Activated CD8-positive, alpha-beta T cell treated with anti-CD3 and anti-CD28 coated beads for 36 hours (primary cell): Measurements from ENCODE around the gene MPC1. TPM values are rescaled to one million over a fixed set of nuclear protein-coding genes. Genes with fewer than 3 reads are reported as not detected.
"Not testable (repeated sequence)": the region's sequence is repeated elsewhere in the genome, so short reads cannot be mapped to it uniquely, and the experiment has no call there.

ENCODE experiments used
- ATAC-seq: fragments of 200-7000 bp; cut with Tn5 transposase; one replicate; pipeline ENCODE4 v1.10.0; 2021; ENCODE audit warnings: mild to moderate bottlenecking, moderate library complexity
- CTCF ChIA-PET: fragments of 350-600 bp; sonication (Branson Sonifier 250); formaldehyde crosslinking; loops from one replicate; lab custom pipeline; 2021; ENCODE audit warnings: antibody characterized with exemption; lab: Charles Lee
- POLR2A ChIA-PET: fragments of 350-600 bp; sonication (Branson Sonifier 250); formaldehyde crosslinking; loops from one replicate; lab custom pipeline; 2021; ENCODE audit warnings: antibody characterized with exemption; lab: Charles Lee
- DNase-seq: peaks from one replicate; pipeline ENCODE4 v3.0.0-alpha.2; 2020
- H3K27ac Mint-ChIP-seq: one replicate; pipeline ENCODE4 v1.8.0; 2021; ENCODE audit warnings: mild to moderate bottlenecking, mixed read lengths
- H3K27me3 Mint-ChIP-seq: one replicate; pipeline ENCODE4 v1.8.0; 2021; ENCODE audit warnings: mixed read lengths
- H3K36me3 Mint-ChIP-seq: one replicate; pipeline ENCODE4 v1.8.0; 2021; ENCODE audit warnings: low read depth, mixed read lengths
- H3K4me1 Mint-ChIP-seq: one replicate; pipeline ENCODE4 v1.8.0; 2021; ENCODE audit warnings: low read depth, mixed read lengths
- H3K4me3 Mint-ChIP-seq: one replicate; pipeline ENCODE4 v1.8.0; 2021; ENCODE audit warnings: mild to moderate bottlenecking, moderate library complexity, mixed read lengths
- H3K9me3 Mint-ChIP-seq: one replicate; pipeline ENCODE4 v1.8.0; 2021; ENCODE audit warnings: mixed read lengths
- intact Hi-C: fragments of 100-400 bp; cut with micrococcal nuclease; formaldehyde crosslinking; loops from one replicate; pipeline ENCODE4 v1.10.0; 2022
- total RNA-seq, 2 experiments: library from RNA; stranded (reverse); gene quantifications; one replicate each; pipeline ENCODE4 v1.2.3, GENCODE V29; 2021
- TF ChIP-seq, protein P1 (sequence below): fragments of 200-600 bp; IDR thresholded peaks from one replicate; pipeline ENCODE4 v1.8.0; 2022; ENCODE audit warnings: antibody characterized with exemption, mild to moderate bottlenecking

Gene MPC1
- total RNA-seq, 2 experiments from 2014 or later = 17.4 to 20.3 TPM

DNA sequence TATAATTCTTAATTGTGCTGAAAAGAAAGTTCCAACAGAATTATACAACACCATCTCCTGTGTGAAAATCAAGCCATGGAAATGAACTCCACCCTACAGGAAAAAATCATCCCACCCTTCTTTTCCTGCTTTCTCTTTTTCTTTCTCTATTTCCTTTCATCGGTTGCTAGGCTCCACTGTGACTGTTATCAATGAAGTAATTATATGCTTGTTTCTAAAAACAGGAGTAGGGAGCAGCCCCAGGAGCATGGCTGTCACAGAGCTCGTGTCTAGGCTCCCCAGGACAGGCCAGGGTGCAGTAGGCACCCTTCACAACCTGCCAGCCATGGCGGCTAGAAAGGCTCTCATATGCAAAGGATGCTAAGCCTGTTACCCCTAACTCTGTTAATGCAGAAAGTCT, 13.0 kb downstream of the MPC1 start:
- H3K36me3 Mint-ChIP-seq = peaks cover 4% of the 10 kb centered on the region
- intact Hi-C loops = no loop called here
- ATAC-seq = no peak
- CTCF ChIA-PET = no interaction called here
- no peak overlapping the region for H3K4me3 Mint-ChIP-seq
- no peak for DNase-seq
- POLR2A ChIA-PET = no interaction called here
- TF ChIP-seq, protein P1, sequence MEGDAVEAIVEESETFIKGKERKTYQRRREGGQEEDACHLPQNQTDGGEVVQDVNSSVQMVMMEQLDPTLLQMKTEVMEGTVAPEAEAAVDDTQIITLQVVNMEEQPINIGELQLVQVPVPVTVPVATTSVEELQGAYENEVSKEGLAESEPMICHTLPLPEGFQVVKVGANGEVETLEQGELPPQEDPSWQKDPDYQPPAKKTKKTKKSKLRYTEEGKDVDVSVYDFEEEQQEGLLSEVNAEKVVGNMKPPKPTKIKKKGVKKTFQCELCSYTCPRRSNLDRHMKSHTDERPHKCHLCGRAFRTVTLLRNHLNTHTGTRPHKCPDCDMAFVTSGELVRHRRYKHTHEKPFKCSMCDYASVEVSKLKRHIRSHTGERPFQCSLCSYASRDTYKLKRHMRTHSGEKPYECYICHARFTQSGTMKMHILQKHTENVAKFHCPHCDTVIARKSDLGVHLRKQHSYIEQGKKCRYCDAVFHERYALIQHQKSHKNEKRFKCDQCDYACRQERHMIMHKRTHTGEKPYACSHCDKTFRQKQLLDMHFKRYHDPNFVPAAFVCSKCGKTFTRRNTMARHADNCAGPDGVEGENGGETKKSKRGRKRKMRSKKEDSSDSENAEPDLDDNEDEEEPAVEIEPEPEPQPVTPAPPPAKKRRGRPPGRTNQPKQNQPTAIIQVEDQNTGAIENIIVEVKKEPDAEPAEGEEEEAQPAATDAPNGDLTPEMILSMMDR = no peak
- H3K9me3 Mint-ChIP-seq = no peaks in the 10 kb centered on the region
- H3K27ac Mint-ChIP-seq = no peak overlapping the region
- no peaks in the 10 kb centered on the region for H3K4me1 Mint-ChIP-seq
- no peaks in the 10 kb centered on the region for H3K27me3 Mint-ChIP-seq

DNA sequence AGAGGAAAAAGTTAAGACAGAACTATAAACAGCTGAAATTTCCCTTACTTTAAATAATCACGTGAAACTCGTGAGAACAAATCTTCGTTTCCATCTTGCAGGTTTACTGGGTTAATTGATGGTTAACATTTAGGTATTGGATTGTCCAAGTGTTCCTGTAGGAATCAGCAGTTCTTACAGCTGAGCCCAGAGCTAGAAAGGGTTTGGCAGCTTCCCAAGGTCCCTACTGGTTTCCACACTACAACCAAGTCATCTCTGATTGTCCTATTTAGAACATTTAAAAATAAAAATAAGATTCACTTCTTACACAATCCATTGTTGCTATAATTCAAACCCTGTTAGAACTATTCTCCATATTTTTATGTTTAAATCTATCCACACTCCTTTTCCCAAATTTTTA, 15.8 kb downstream of the MPC1 start:
- CTCF ChIA-PET = interaction anchor here (0.8 to 1.7 kb wide), 5 partner anchors 9 to 54 kb away, joined by 3 to 10 read pairs (median 3); no protein-coding TSS in a partner anchor
- Mint-ChIP-seq H3K4me1 (no peaks in the 10 kb centered on the region), H3K27ac (no peak overlapping the region), H3K36me3 (peaks cover 6% of the 10 kb centered on the region), H3K9me3 (no peaks in the 10 kb centered on the region), H3K27me3 (no peaks in the 10 kb centered on the region), H3K4me3 (no peak overlapping the region)
- DNase-seq = no peak
- intact Hi-C loops = no loop called here
- ATAC-seq = no peak
- TF ChIP-seq, protein P1 = no peak
- POLR2A ChIA-PET = no interaction called here

DNA sequence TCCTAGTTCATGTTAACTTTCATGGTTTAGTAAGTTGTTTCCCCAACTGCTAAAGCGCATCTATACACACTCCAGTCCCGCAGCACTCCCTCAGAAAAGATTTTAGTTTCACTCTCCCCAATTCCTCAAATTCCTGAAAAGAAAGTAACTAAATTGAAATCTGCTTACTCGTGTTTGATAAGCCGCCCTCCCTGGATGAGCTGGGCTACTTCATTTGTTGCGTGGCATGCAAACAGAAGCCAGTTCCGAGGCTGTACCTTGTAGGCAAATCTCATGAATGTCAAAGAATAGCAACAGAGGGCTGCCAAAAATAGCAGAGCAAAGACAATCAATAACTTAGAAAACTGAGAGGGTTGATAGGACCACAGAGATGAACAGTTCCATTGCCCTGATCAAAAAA, 16.9 kb downstream of the MPC1 start:
- H3K4me3 Mint-ChIP-seq = no peak overlapping the region
- no peak for ATAC-seq
- peaks cover 6% of the 10 kb centered on the region for H3K36me3 Mint-ChIP-seq
- no peak overlapping the region for H3K27ac Mint-ChIP-seq
- DNase-seq = no peak
- intact Hi-C loops = no loop called here
- POLR2A ChIA-PET = no interaction called here
- no peaks in the 10 kb centered on the region for H3K9me3 Mint-ChIP-seq
- no peaks in the 10 kb centered on the region for H3K27me3 Mint-ChIP-seq
- TF ChIP-seq, protein P1 = no peak
- H3K4me1 Mint-ChIP-seq = no peaks in the 10 kb centered on the region
- CTCF ChIA-PET = interaction anchor here (0.6 to 1.7 kb wide), 3 partner anchors 12 to 90 kb away, joined by 3 to 10 read pairs (median 4); no protein-coding TSS in a partner anchor

DNA sequence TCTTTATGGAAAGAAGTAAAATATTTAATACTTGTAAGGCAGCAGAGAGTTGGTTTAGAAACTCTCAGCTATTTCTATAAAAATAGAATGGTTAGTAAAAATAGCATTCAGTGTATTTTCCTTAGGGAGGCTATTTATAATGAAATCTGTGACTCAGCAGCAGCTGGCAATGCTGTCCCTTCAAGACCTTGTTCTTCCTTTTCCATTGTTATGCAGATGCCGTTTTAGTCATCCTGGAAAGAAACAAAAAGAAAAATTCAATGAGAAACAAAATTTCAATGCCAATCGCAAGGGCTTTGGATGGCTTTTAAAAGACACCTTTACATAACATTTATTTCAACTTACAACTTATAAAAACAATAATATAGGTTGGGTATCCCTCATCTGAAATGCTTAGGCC, 17.5 kb downstream of the MPC1 start:
- TF ChIP-seq, protein P1 = no peak
- CTCF ChIA-PET = interaction anchor here (0.8 kb wide), 1 partner anchor 16 kb away, joined by 4 read pairs; no protein-coding TSS in a partner anchor
- H3K9me3 Mint-ChIP-seq = no peaks in the 10 kb centered on the region
- H3K4me1 Mint-ChIP-seq = no peaks in the 10 kb centered on the region
- H3K27me3 Mint-ChIP-seq = no peaks in the 10 kb centered on the region
- POLR2A ChIA-PET = no interaction called here
- peaks cover 6% of the 10 kb centered on the region for H3K36me3 Mint-ChIP-seq
- intact Hi-C loops = no loop called here
- ATAC-seq (no peak), DNase-seq (no peak)
- H3K27ac Mint-ChIP-seq = no peak overlapping the region
- H3K4me3 Mint-ChIP-seq = no peak overlapping the region

DNA sequence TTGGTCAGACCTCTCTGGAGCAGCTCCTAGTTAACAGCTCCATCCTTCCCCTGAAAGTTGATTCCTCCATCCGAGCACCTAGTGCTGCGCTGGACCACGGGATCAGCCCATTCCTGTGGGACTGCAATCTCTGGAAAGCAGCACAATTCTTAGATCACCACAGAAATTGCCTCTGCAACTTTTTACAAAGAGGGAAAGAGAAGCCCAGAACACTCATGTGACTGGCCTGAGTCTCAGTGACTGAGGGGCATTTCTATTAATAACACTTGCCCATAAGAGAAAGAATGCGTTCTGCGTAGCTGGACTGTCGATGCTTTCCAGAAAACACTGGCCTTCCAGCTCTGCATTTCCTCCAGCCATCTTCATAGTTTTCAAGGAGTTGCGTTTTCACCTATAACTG, 18.3 kb downstream of the MPC1 start:
- Mint-ChIP-seq H3K36me3 (peaks cover 6% of the 10 kb centered on the region), H3K4me1 (no peaks in the 10 kb centered on the region), H3K27ac (no peak overlapping the region), H3K27me3 (peaks cover 2% of the 10 kb centered on the region), H3K9me3 (no peaks in the 10 kb centered on the region), H3K4me3 (no peak overlapping the region)
- intact Hi-C loops = no loop called here
- CTCF ChIA-PET = no interaction called here
- POLR2A ChIA-PET = no interaction called here
- DNase-seq = no peak
- ATAC-seq = no peak
- TF ChIP-seq, protein P1 = no peak

DNA sequence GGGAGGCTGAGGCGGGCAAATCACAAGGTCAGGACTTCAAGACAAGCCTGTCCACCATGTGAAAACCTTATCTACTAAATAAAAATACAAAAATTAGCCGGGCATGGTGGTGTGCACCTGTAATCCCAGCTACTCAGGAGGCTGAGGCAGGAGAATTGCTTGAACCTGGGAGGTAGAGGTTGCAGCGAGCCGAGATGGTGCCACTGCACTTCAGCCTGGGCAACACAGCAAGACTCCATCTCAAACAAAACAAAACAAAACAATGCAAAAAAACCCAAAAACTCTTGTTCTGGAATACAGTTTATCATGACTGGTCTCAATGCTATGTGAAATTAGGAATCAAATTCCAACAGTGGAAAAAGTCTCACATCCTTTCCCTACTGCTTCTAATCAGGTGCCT, 20.3 kb downstream of the MPC1 start:
- CTCF ChIA-PET = interaction anchor here (1.0 kb wide), 1 partner anchor 19 kb away, joined by 4 read pairs; no protein-coding TSS in a partner anchor
- not testable (repeated sequence) for H3K4me3 Mint-ChIP-seq, H3K36me3 Mint-ChIP-seq

More for the DNA sequence above, 20.3 kb downstream of the MPC1 start:
- intact Hi-C loops, DNase-seq, POLR2A ChIA-PET, ATAC-seq, H3K9me3 Mint-ChIP-seq, H3K27ac Mint-ChIP-seq, H3K4me1 Mint-ChIP-seq: not testable (repeated sequence)
- H3K27me3 Mint-ChIP-seq = peaks cover 14% of the 10 kb centered on the region
